Spleen (tissue), 7 donors: ENCODE data around the gene PIKFYVE.

ENCODE experiments used
- POLR2A ChIP-seq, 3 donors: fragments of 450-650 bp; IDR thresholded peaks; one replicate each; pipeline ENCODE4 v1.5.1; 2017; ENCODE audit warnings: antibody characterized with exemption in 3 of 3, mild to moderate bottlenecking in 1 of 3
- POLR2AphosphoS5 ChIP-seq, 3 donors: sonication (generic); formaldehyde crosslinking; IDR thresholded peaks; one replicate each; pipeline ENCODE4 v1.5.1; 2017; ENCODE audit warnings: antibody characterized with exemption in 3 of 3
- TF ChIP-seq, protein P1 (sequence below), 11 experiments: fragments of 200-600 bp in 7 of 11; fragments of 450-650 bp in 4 of 11; sonication (generic) in 4 of 11; IDR thresholded peaks in 8 of 11; conservative IDR thresholded peaks in 3 of 11; 1 replicate in 7 of 11; 2 replicates in 4 of 11; pipeline versions ENCODE4 v1.4.0 to v1.8.0; 2016 to 2021; ENCODE audit warnings: antibody characterized with exemption in 11 of 11, inconsistent platforms in 4 of 11, mild to moderate bottlenecking in 1 of 11
- donor health status: DM: no; HTN: no; CAD: no; lungs with moderate emphysema.
- donor health status: DM: no; HTN: no; CAD: no.
- donor health status: DM: no; HTN: no; CAD: no.

GRCh38 chr2:208354964-208355381 lies 88.9 kb downstream of the PIKFYVE start:
- TF ChIP-seq, protein P1, sequence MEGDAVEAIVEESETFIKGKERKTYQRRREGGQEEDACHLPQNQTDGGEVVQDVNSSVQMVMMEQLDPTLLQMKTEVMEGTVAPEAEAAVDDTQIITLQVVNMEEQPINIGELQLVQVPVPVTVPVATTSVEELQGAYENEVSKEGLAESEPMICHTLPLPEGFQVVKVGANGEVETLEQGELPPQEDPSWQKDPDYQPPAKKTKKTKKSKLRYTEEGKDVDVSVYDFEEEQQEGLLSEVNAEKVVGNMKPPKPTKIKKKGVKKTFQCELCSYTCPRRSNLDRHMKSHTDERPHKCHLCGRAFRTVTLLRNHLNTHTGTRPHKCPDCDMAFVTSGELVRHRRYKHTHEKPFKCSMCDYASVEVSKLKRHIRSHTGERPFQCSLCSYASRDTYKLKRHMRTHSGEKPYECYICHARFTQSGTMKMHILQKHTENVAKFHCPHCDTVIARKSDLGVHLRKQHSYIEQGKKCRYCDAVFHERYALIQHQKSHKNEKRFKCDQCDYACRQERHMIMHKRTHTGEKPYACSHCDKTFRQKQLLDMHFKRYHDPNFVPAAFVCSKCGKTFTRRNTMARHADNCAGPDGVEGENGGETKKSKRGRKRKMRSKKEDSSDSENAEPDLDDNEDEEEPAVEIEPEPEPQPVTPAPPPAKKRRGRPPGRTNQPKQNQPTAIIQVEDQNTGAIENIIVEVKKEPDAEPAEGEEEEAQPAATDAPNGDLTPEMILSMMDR (IDR thresholded peaks at IDR 0.05 in 8 of 11, conservative IDR thresholded peaks at IDR 0.05 in 3 of 11), result no peak
- TF ChIP-seq POLR2A (IDR thresholded peaks at IDR 0.05) (no peak), POLR2AphosphoS5 (IDR thresholded peaks at IDR 0.05) (no peak)
